Liver (tissue), 9 donors: ENCODE data around the gene PIP5KL1. TPM values are rescaled to one million over a fixed set of nuclear protein-coding genes. Genes with fewer than 3 reads are reported as not detected.

Source experiments
- DNase-seq: peaks from one replicate; pipeline ENCODE4 v3.0.0-alpha.2; 2017; ENCODE audit warnings: low spot score
- H3K27ac ChIP-seq, 2 donors: one replicate each; pipeline ENCODE4 v1.7.0; 2013; ENCODE audit warnings: inconsistent platforms in 2 of 2, low read length in 2 of 2, control low read depth in 1 of 2, low read depth in 1 of 2, mild to moderate bottlenecking in 1 of 2
- H3K27me3 ChIP-seq, 4 donors: one replicate each; pipeline versions ENCODE4 v1.6.1 to v1.7.0; 2013; ENCODE audit warnings: low read length in 3 of 4, inconsistent platforms in 1 of 4, mild to moderate bottlenecking in 1 of 4, moderate library complexity in 1 of 4; ENCODE audit not compliant: control insufficient read depth in 4 of 4, insufficient read depth in 4 of 4
- H3K36me3 ChIP-seq, 4 donors: one replicate each; pipeline versions ENCODE4 v1.6.1 to v1.7.0; 2013; ENCODE audit warnings: low read length in 3 of 4, mild to moderate bottlenecking in 3 of 4, low read depth in 1 of 4, moderate library complexity in 1 of 4; ENCODE audit not compliant: control insufficient read depth in 4 of 4, insufficient read depth in 3 of 4
- H3K4me1 ChIP-seq, 4 donors: one replicate each; pipeline versions ENCODE4 v1.6.1 to v1.7.0; 2013; ENCODE audit warnings: low read length in 3 of 4, mild to moderate bottlenecking in 3 of 4, moderate library complexity in 1 of 4; ENCODE audit not compliant: control insufficient read depth in 4 of 4, insufficient read depth in 4 of 4
- H3K4me3 ChIP-seq, 3 donors: one replicate each; pipeline versions ENCODE4 v1.6.1 to v1.7.0; 2013; ENCODE audit warnings: low read length in 3 of 3, control low read depth in 1 of 3, low read depth in 1 of 3, mild to moderate bottlenecking in 1 of 3
- H3K9ac ChIP-seq, 2 donors: one replicate each; pipeline ENCODE4 v1.7.0; 2013; ENCODE audit warnings: low read length in 2 of 2, mild to moderate bottlenecking in 2 of 2, moderate library complexity in 2 of 2, control low read depth in 1 of 2, low read depth in 1 of 2
- H3K9me3 ChIP-seq, 4 donors: one replicate each; pipeline versions ENCODE4 v1.6.1 to v1.7.0; 2013; ENCODE audit warnings: low read length in 3 of 4; ENCODE audit not compliant: control insufficient read depth in 4 of 4
- ATF3 ChIP-seq: IDR thresholded peaks from 2 replicates; pipeline ENCODE4 v1.6.1; 2016; ENCODE audit warnings: antibody characterized with exemption
- CTCF ChIP-seq: fragments of 150-350 bp; IDR thresholded peaks from 2 replicates; pipeline ENCODE4 v1.5.1; 2017; ENCODE audit warnings: improper control_type of control experiment, low read depth, low read length; ENCODE audit not compliant: missing input control
- EGR1 ChIP-seq, 2 donors: IDR thresholded peaks; 2 replicates each; pipeline ENCODE4 v1.6.1; 2016 to 2018; ENCODE audit warnings: antibody characterized with exemption in 2 of 2, low read depth in 2 of 2
- FOXA1 ChIP-seq: IDR thresholded peaks from 2 replicates; pipeline ENCODE4 v1.6.1; 2016; ENCODE audit warnings: antibody characterized with exemption
- FOXA2 ChIP-seq: IDR thresholded peaks from 2 replicates; pipeline ENCODE4 v1.6.1; 2016; ENCODE audit warnings: antibody characterized with exemption
- GABPA ChIP-seq, 2 donors: IDR thresholded peaks in 1 of 2; conservative IDR thresholded peaks in 1 of 2; 2 replicates each; pipeline ENCODE4 v1.6.1; 2016; ENCODE audit warnings: antibody characterized with exemption in 2 of 2, mild to moderate bottlenecking in 1 of 2, moderate library complexity in 1 of 2
- HNF4A ChIP-seq, 2 donors: conservative IDR thresholded peaks; 2 replicates each; pipeline ENCODE4 v1.6.1; 2016; ENCODE audit warnings: antibody characterized with exemption in 2 of 2, mild to moderate bottlenecking in 2 of 2
- HNF4G ChIP-seq: IDR thresholded peaks from 2 replicates; pipeline ENCODE4 v1.6.1; 2016; ENCODE audit warnings: antibody characterized with exemption
- JUND ChIP-seq, 2 donors: IDR thresholded peaks; 2 replicates each; pipeline ENCODE4 v1.6.1; 2016; ENCODE audit warnings: antibody characterized with exemption in 2 of 2
- MAX ChIP-seq: IDR thresholded peaks from 2 replicates; pipeline ENCODE4 v1.6.1; 2016; ENCODE audit warnings: antibody characterized with exemption
- NR2F2 ChIP-seq: IDR thresholded peaks from 2 replicates; pipeline ENCODE4 v1.6.1; 2016; ENCODE audit warnings: antibody characterized with exemption
- RAD21 ChIP-seq, 2 donors: IDR thresholded peaks; 2 replicates each; pipeline ENCODE4 v1.6.1; 2016; ENCODE audit warnings: antibody characterized with exemption in 2 of 2, mild to moderate bottlenecking in 2 of 2
- REST ChIP-seq: IDR thresholded peaks from 2 replicates; pipeline ENCODE4 v1.6.1; 2016; ENCODE audit warnings: antibody characterized with exemption, mild to moderate bottlenecking
- RXRA ChIP-seq, 2 donors: IDR thresholded peaks; 2 replicates each; pipeline ENCODE4 v1.6.1; 2017 to 2018; ENCODE audit warnings: antibody characterized with exemption in 2 of 2, mild to moderate bottlenecking in 1 of 2
- SP1 ChIP-seq: IDR thresholded peaks from 2 replicates; pipeline ENCODE4 v1.6.1; 2018; ENCODE audit warnings: antibody characterized with exemption, mild to moderate bottlenecking
- TAF1 ChIP-seq: conservative IDR thresholded peaks from 2 replicates; pipeline ENCODE4 v1.6.1; 2016; ENCODE audit warnings: antibody characterized with exemption, mild to moderate bottlenecking
- YY1 ChIP-seq: IDR thresholded peaks from 2 replicates; pipeline ENCODE4 v1.6.1; 2016; ENCODE audit warnings: antibody characterized with exemption, mild to moderate bottlenecking
- ZBTB33 ChIP-seq: IDR thresholded peaks from 2 replicates; pipeline ENCODE4 v1.6.1; 2016; ENCODE audit warnings: antibody characterized with exemption
- WGBS: extraction: QIAGEN DNeasy Blood & Tissue Kit; methylation state at CpG from one replicate; pipeline ENCODE4 v1.1.7; 2013; 5-methylcytosine and 5-hydroxymethylcytosine counted together
- polyA plus RNA-seq, 2 donors: library from polyadenylated mRNA; stranded (reverse) in 1 of 2; unstranded in 1 of 2; fragments of 200-250 nt in 1 of 2; fragments of >200 nt in 1 of 2; fragmentation: Nextera tagmentation in 1 of 2; extraction: Ambion mirVana in 1 of 2; gene quantifications; one replicate each; pipeline versions ENCODE4 v1.2.1 to v1.2.3, GENCODE V29; 2013 to 2015
- total RNA-seq, 2 donors: library from RNA; depleted of rRNA; stranded (reverse); fragments of >200 nt; gene quantifications; one replicate each; pipeline ENCODE4 v1.2.3, GENCODE V29; 2014
- donor health status: healthy.
- donor health status: healthy.
- donor health status: healthy.
- donor health status: healthy.
- donor health status: healthy.

PIP5KL1 gene
- total and polyA plus RNA-seq, 4 donors: 0.06 to 1.5 (median 0.49) TPM

- Histone ChIP-seq H3K36me3 (no peaks in the 10 kb centered on the region), H3K27ac (peak overlapping the region; percentile 44 to 66), H3K27me3 (no peaks in the 10 kb centered on the region), H3K9me3 (no peaks in the 10 kb centered on the region), H3K4me3 (no peak overlapping the region), H3K4me1 (peaks cover 58 to 94% (median 81%) of the 10 kb centered on the region in 4 donors), H3K9ac (no peak overlapping the region)
- 64% methylated on average over 10 of the region's 10 CpGs for WGBS
- no peak for DNase-seq
- no peak for TF ChIP-seq RAD21 (IDR thresholded peaks at IDR 0.05)
- peak in 1 of 2 donors; percentile 34 for TF ChIP-seq RXRA (IDR thresholded peaks at IDR 0.05)
- TF ChIP-seq ATF3: no peak
- TF ChIP-seq JUND (IDR thresholded peaks at IDR 0.05): no peak
Measured at GRCh38 chr9:127968700-127969383, 38.3 kb upstream of the PIP5KL1 start.

GRCh38 chr9:127968042-127968441 lies 37.5 kb upstream of the PIP5KL1 start:
- DNase-seq: no peak
- H3K4me3 ChIP-seq: no peak overlapping the region
- no peak overlapping the region for H3K9ac ChIP-seq
- H3K27me3 ChIP-seq: no peaks in the 10 kb centered on the region
- peaks cover 58 to 94% (median 81%) of the 10 kb centered on the region in 4 donors for H3K4me1 ChIP-seq
- no peaks in the 10 kb centered on the region for H3K36me3 ChIP-seq
- WGBS: 80% methylated on average over 3 of the region's 3 CpGs
- TF ChIP-seq HNF4A (conservative IDR thresholded peaks at IDR 0.05) (no peak), FOXA1 (no peak), SP1 (no peak), MAX (no peak), JUND (IDR thresholded peaks at IDR 0.05) (no peak), GABPA (IDR thresholded peaks at IDR 0.05 in 1 of 2, conservative IDR thresholded peaks at IDR 0.05 in 1 of 2) (no peak), TAF1 (no peak), HNF4G (no peak), REST (no peak), CTCF (no peak), ATF3 (no peak), NR2F2 (no peak), FOXA2 (no peak), YY1 (no peak), RXRA (IDR thresholded peaks at IDR 0.05) (no peak), ZBTB33 (no peak), EGR1 (IDR thresholded peaks at IDR 0.05; ENCODE audit: low read depth in 2 of 2) (no peak), RAD21 (IDR thresholded peaks at IDR 0.05) (no peak)
- H3K27ac ChIP-seq: peak overlapping the region; percentile 4 to 66
- H3K9me3 ChIP-seq: no peaks in the 10 kb centered on the region
